ENCODE results near the gene FAH.

FAH gene

DNA sequence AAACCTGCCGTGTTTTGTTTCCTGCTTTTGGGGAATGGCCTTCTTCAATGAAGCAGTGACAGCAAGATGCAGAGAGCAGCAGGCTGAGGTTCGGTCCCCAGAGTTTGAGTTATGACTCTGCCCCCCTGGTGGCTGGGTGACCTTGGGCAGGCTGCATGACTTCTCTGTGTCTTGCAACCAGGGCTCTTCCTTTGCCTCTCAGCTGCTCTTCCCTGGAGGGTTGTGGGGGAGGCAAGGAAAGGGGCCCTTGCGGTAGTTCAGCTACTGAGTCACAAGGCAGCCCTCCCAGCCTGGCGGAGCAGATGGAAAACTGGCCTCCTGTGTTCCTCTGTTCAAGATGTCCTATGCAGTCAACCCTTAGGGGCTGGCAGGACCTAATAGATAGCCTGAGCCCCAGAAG, 82.1 kb downstream of the FAH start:
- no peak for DNase-seq (ENCODE audit: low read depth in 2 of 2, low spot score in 1 of 2)

Measured in stimulated activated CD8-positive, alpha-beta memory T cell treated with anti-CD3 and anti-CD28 coated beads, Interleukin-4, amount 100 ng/mL, for 4 hours (primary cell).